DLD1 (cell line): ENCODE data around the gene PNCK.

Source experiments
- in situ Hi-C: cut with HindIII; loops from 2 replicates; pipeline ENCODE4 v1.10.0; 2017; ENCODE audit warnings: low sequenced_read_pairs

PNCK gene

GRCh38 chrX:153628665-153629064 lies 44.9 kb downstream of the PNCK start:
- in situ Hi-C loops = no loop called here

GRCh38 chrX:153628129-153628528 lies 45.5 kb downstream of the PNCK start:
- in situ Hi-C loops = no loop called here

- in situ Hi-C loops = no loop called here
Observed at GRCh38 chrX:153627675-153628111, 45.9 kb downstream of the PNCK start.

GRCh38 chrX:153626863-153627674 lies 46.5 kb downstream of the PNCK start:
- in situ Hi-C loops = no loop called here

GRCh38 chrX:153626025-153626633 lies 47.5 kb downstream of the PNCK start:
- in situ Hi-C loops = no loop called here

GRCh38 chrX:153625271-153626024 lies 48.2 kb downstream of the PNCK start:
- in situ Hi-C loops = no loop called here

- in situ Hi-C loops = no loop called here
Observed at GRCh38 chrX:153624196-153625091, 49.2 kb downstream of the PNCK start.

- in situ Hi-C loops = no loop called here
Observed at GRCh38 chrX:153623310-153624029, 50.1 kb downstream of the PNCK start.

GRCh38 chrX:153622661-153623309 lies 50.8 kb downstream of the PNCK start:
- in situ Hi-C loops = no loop called here

- in situ Hi-C loops = no loop called here
Observed at GRCh38 chrX:153621949-153622598, 51.5 kb downstream of the PNCK start.

GRCh38 chrX:153620576-153620975 lies 53.0 kb downstream of the PNCK start:
- in situ Hi-C loops = no loop called here
